Measurements from ENCODE around the gene ZBTB18. TPM values are rescaled to one million over a fixed set of nuclear protein-coding genes. Genes with fewer than 3 reads are reported as not detected.

Gene ZBTB18
- total RNA-seq, 2 experiments from 2014 or later: 57.2 to 59.9 TPM

- Mint-ChIP-seq H3K36me3 (ENCODE audit: low read depth) (no peaks in the 10 kb centered on the region), H3K4me1 (ENCODE audit: low read depth) (no peaks in the 10 kb centered on the region), H3K27ac (no peak overlapping the region), H3K9me3 (no peaks in the 10 kb centered on the region), H3K27me3 (no peaks in the 10 kb centered on the region), H3K4me3 (no peak overlapping the region)
- Histone ChIP-seq H3K27ac (ENCODE audit: low read depth in 1 of 2, low read length in 2 of 2) (no peak overlapping the region), H3K4me3 (ENCODE audit: low read length) (no peak overlapping the region), H3K4me1 (ENCODE audit: insufficient read depth, low read length) (no peaks in the 10 kb centered on the region), H3K27me3 (ENCODE audit: control insufficient read depth in 1 of 2, insufficient read depth in 2 of 2, low read length in 2 of 2) (no peaks in the 10 kb centered on the region), H3K36me3 (ENCODE audit: insufficient read depth, low read length) (no peaks in the 10 kb centered on the region), H3K9me3 (ENCODE audit: control insufficient read depth in 1 of 2, insufficient read depth in 1 of 2, low read length in 2 of 2) (no peaks in the 10 kb centered on the region)
- intact Hi-C loops (cut with DNase I, micrococcal nuclease): no loop called here
- TF ChIP-seq CTCF (IDR thresholded peaks at IDR 0.05): no peak
- ChIA-PET POLR2A (no interaction called here), CTCF (interaction anchor here (0.8 to 1.6 kb wide), 2 partner anchors 34 to 37 kb away, joined by 3 read pairs; no protein-coding TSS in a partner anchor)
- DNase-seq (no peak), ATAC-seq (ENCODE audit: poor library complexity) (no peak)
Observed at GRCh38 chr1:244021427-244021826, 29.7 kb upstream of the ZBTB18 start.

- Histone ChIP-seq H3K27me3 (ENCODE audit: control insufficient read depth in 1 of 2, insufficient read depth in 2 of 2, low read length in 2 of 2) (no peaks in the 10 kb centered on the region), H3K4me3 (ENCODE audit: low read length) (no peak overlapping the region), H3K27ac (ENCODE audit: low read depth in 1 of 2, low read length in 2 of 2) (no peak overlapping the region), H3K4me1 (ENCODE audit: insufficient read depth, low read length) (no peaks in the 10 kb centered on the region), H3K9me3 (ENCODE audit: control insufficient read depth in 1 of 2, insufficient read depth in 1 of 2, low read length in 2 of 2) (no peaks in the 10 kb centered on the region), H3K36me3 (ENCODE audit: insufficient read depth, low read length) (no peaks in the 10 kb centered on the region)
- intact Hi-C loops (cut with DNase I, micrococcal nuclease): no loop called here
- TF ChIP-seq CTCF (IDR thresholded peaks at IDR 0.05): no peak
- no peaks in the 10 kb centered on the region for H3K9me3 Mint-ChIP-seq
- no peak overlapping the region for H3K27ac Mint-ChIP-seq
- no peak for DNase-seq
- H3K4me1 Mint-ChIP-seq (ENCODE audit: low read depth): no peaks in the 10 kb centered on the region
- no peak for ATAC-seq (ENCODE audit: poor library complexity)
- no peak overlapping the region for H3K4me3 Mint-ChIP-seq
- CTCF ChIA-PET: interaction anchor here (1.6 kb wide), 1 partner anchor 36 kb away, joined by 3 read pairs; no protein-coding TSS in a partner anchor
- no peaks in the 10 kb centered on the region for H3K36me3 Mint-ChIP-seq (ENCODE audit: low read depth)
- POLR2A ChIA-PET: no interaction called here
- H3K27me3 Mint-ChIP-seq: no peaks in the 10 kb centered on the region
Observed at GRCh38 chr1:244022311-244022710, 28.8 kb upstream of the ZBTB18 start.

- TF ChIP-seq CTCF (IDR thresholded peaks at IDR 0.05): no peak
- no peak overlapping the region for H3K4me3 Mint-ChIP-seq
- Histone ChIP-seq H3K9me3 (ENCODE audit: control insufficient read depth in 1 of 2, insufficient read depth in 1 of 2, low read length in 2 of 2) (no peaks in the 10 kb centered on the region), H3K27ac (ENCODE audit: low read depth in 1 of 2, low read length in 2 of 2) (no peak overlapping the region), H3K4me1 (ENCODE audit: insufficient read depth, low read length) (no peaks in the 10 kb centered on the region), H3K36me3 (ENCODE audit: insufficient read depth, low read length) (no peaks in the 10 kb centered on the region), H3K4me3 (ENCODE audit: low read length) (no peak overlapping the region), H3K27me3 (ENCODE audit: control insufficient read depth in 1 of 2, insufficient read depth in 2 of 2, low read length in 2 of 2) (no peaks in the 10 kb centered on the region)
- H3K4me1 Mint-ChIP-seq (ENCODE audit: low read depth): no peaks in the 10 kb centered on the region
- no peak overlapping the region for H3K27ac Mint-ChIP-seq
- POLR2A ChIA-PET: no interaction called here
- H3K36me3 Mint-ChIP-seq (ENCODE audit: low read depth): no peaks in the 10 kb centered on the region
- ATAC-seq (ENCODE audit: poor library complexity): no peak
- peaks cover 4% of the 10 kb centered on the region for H3K27me3 Mint-ChIP-seq
- no peak for DNase-seq
- CTCF ChIA-PET: interaction anchor here (1.6 kb wide), 1 partner anchor 35 kb away, joined by 3 read pairs; no protein-coding TSS in a partner anchor
- intact Hi-C loops (cut with DNase I, micrococcal nuclease): no loop called here
- H3K9me3 Mint-ChIP-seq: no peaks in the 10 kb centered on the region
Observed at GRCh38 chr1:244022864-244023440, 28.1 kb upstream of the ZBTB18 start.

All from CD4-positive, alpha-beta T cell (primary cell).